ENCODE measurements around the gene RPGRIP1.

GRCh38 chr14:21263284-21264024 is 16.4 kb upstream of the RPGRIP1 start:
- TF ChIP-seq CTCF (IDR thresholded peaks at IDR 0.05) (no peak), EZH2 (IDR thresholded peaks at IDR 0.05; ENCODE audit: borderline replicate concordance, insufficient read depth, low read depth, low read length, poor library complexity, severe bottlenecking) (no peak)
